AG20443 (cell line): Measurements from ENCODE around the gene LRRC23.
A peak's percentile ranks its signal among the peaks of the same experiment; 100 is the strongest.
"Not testable (repeated sequence)": the region's sequence is repeated elsewhere in the genome, so short reads cannot be mapped to it uniquely, and the experiment has no call there.

Experiments used
- DNase-seq: peaks from one replicate; pipeline ENCODE4 v3.0.0; 2012; ENCODE audit warnings: low spot score, mixed read lengths

LRRC23 gene

DNA sequence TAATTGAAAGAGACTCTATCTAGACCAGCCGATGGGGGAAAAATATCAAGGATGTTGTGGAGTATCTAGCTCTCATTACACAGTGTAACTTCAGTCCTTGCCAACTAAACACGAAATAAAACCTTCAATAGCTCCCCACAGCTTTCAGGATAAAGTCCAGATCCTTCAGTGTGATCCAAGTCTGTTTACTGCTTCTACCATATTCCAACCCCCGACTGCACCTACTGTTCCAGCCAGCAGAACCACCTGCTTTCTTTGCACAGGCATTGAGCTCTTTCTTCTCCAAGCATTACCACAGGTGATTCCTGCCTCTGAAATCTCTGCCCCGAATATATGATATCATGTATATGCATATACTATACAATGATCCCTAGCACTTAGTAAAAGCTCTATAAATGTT, 2.2 kb upstream of the LRRC23 start:
- no peak for DNase-seq

DNA sequence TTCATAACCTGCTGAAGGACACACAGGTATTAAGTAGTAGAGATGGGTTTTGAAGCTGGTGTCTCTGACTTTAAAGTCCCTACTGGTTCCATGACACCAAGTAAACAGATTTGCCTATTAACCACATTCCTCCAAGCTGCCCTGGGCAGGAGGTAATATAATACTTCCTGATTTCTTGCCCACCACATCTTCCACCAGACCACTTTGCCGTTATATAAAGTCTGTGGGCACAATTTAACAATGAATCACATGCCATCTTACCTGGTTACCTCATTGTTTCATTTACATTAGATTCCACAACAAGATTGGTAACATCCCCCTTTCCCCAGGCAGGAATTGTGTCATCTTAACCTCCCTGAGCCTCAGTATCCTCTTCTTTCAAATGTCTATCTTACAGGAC, 900 bp upstream of the LRRC23 start:
- no peak for DNase-seq

- no peak for DNase-seq
Measured at GRCh38 chr12:6905414-6906040, 905 bp downstream of the LRRC23 start.

GRCh38 chr12:6908141-6908540, 3.5 kb downstream of the LRRC23 start:
- not testable (repeated sequence) for DNase-seq

- no peak for DNase-seq
Measured at GRCh38 chr12:6909421-6910145, 5.0 kb downstream of the LRRC23 start.

DNA sequence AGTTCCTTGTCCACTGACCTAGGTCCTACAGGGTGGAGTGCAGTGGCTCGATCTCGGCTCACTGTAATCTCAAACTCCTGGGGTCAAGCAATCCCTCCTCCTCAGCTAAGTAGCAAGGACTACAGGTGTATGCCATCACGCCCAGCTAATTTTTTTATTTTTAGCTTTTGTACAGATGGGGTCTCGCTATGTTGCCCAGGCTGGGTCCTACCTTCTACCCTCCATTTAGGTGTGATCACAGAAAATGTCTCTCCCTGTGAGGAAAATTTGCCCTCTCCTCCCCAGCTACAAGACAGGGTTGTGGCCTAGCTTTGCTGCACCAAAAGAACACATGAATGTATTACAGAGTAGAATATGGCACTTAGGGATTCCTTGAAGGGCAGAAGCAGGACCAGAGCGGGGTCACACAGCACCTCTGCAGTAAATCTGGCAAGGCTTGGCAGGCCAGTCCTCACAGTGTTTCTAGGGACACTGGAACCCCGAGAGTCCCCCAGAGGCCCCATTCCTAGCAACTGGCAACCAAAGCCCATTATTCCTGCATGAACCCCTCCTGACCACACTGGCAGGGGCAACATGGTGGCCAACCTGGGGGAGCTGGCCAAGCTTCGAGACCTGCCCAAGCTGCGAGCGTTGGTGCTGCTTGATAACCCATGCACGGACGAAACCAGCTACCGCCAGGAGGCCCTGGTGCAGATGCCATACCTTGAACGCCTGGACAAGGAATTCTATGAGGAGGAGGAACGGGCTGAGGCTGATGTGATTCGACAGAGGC, 7.7 kb downstream of the LRRC23 start:
- no peak for DNase-seq

GRCh38 chr12:6914246-6914946, 9.8 kb downstream of the LRRC23 start, which contains the start of gene ENO2:
Gene ENO2, plus strand, starts transcription at chr12:6914580. Its CDS starts 1,253 bp downstream, at chr12:6915833.
- peak; percentile 92 for DNase-seq

DNA sequence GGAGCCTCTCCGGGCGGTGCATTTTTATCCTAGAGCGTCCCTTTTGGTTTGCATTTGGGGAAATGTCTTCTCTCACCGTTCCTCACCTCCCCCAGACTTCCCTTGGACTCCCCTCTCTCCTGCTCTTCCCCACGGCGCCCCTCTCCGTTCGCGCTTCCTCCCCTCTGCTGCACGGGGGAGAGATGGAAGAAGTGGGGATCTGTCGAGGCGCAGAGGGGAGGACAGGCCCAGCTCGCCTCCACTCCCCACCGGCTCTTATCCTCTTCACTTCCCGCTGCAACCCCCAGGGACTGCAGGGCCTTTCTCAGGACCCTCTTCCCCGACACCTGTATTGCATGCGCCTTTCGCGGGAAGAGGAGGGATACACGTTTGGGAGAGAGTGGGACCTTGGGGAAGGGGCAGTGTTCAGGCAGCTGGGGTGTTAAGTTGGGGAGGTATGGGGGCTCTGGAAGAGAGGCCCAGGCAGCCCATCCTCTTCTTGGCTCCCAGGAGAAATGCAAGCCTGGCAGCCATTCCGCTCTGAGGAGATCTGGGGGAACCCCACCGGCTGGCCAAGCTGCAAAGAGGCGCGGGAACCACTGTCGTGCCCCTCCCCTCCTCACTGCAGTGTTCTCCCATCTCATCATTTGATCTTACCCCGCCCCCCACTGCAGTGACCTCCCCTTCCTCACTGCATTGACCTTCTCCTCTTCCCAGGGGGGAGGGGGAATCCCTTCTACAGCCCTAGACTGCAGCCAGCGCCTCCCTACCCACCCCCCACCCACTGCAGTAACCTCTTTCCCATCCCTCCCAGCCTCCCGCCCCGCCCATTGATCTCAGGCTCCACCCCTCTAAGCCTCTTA, 10.5 kb downstream of the LRRC23 start:
- DNase-seq = no peak

DNA sequence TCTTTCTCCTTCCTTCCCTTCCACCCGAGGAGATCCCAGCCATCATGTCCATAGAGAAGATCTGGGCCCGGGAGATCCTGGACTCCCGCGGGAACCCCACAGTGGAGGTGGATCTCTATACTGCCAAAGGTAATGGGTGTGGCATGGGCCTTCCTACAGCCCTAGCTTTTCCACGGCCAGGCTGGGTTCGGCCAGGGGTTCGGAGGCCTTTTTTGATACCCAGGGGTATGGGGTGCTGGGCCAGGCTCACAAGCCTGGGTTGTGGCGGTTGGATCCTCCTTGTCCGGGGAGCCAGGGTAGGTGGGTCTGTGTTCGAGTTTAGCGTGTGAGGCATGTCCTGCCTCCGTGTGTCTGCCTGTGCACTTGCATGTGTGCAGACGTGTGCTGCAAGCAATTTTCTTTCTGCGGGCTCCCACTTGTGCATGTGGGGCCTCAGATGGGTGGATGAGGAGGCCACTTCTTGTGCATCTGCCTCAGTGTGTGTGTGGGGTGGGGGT, 11.2 kb downstream of the LRRC23 start:
- DNase-seq = no peak

- no peak for DNase-seq
Measured at GRCh38 chr12:6916426-6917200, 12.0 kb downstream of the LRRC23 start.

GRCh38 chr12:6917491-6918231, 13.0 kb downstream of the LRRC23 start:
- no peak for DNase-seq

GRCh38 chr12:6919588-6919987, 15.0 kb downstream of the LRRC23 start:
- DNase-seq = no peak

- no peak for DNase-seq
Measured at GRCh38 chr12:6921539-6921938, 16.9 kb downstream of the LRRC23 start.

DNA sequence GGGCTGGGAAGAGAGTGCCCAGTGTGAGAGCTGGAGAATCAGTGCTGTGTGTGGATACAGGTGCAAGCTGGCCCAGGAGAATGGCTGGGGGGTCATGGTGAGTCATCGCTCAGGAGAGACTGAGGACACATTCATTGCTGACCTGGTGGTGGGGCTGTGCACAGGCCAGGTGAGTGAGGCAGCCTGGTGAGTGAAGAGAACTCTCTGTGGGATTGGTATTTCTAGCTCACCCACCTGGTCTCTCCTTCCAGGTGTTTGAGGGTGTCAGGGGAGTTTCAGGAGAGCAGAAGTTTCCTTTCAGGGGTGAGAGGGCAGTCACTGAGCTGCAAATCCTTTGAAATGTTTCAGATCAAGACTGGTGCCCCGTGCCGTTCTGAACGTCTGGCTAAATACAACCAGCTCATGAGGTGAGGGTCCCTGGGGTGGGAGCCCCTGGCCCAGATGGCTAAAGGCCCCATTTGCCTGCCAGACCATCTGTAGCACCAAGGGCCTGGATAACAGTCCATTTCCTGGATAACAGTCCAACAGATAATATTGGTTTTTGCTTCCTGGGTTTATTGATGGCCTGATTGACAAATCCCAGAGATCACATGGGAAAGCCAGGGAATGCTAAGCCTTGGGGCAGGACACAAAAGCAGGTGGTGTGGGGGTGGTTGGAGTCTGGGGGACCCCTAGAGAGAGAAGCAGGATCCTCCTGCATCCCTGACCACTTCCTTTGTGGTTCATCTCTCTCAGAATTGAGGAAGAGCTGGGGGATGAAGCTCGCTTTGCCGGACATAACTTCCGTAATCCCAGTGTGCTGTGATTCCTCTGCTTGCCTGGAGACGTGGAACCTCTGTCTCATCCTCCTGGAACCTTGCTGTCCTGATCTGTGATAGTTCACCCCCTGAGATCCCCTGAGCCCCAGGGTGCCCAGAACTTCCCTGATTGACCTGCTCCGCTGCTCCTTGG, 17.6 kb downstream of the LRRC23 start:
- DNase-seq = no peak

DNA sequence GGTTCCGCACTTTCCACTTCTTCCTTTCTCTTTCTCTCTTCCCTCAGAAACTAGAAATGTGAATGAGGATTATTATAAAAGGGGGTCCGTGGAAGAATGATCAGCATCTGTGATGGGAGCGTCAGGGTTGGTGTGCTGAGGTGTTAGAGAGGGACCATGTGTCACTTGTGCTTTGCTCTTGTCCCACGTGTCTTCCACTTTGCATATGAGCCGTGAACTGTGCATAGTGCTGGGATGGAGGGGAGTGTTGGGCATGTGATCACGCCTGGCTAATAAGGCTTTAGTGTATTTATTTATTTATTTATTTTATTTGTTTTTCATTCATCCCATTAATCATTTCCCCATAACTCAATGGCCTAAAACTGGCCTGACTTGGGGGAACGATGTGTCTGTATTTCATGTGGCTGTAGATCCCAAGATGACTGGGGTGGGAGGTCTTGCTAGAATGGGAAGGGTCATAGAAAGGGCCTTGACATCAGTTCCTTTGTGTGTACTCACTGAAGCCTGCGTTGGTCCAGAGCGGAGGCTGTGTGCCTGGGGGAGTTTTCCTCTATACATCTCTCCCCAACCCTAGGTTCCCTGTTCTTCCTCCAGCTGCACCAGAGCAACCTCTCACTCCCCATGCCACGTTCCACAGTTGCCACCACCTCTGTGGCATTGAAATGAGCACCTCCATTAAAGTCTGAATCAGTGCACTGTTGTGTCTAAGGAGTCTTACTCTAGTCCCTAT, 18.5 kb downstream of the LRRC23 start:
- no peak for DNase-seq

GRCh38 chr12:6923851-6924250, 19.2 kb downstream of the LRRC23 start:
- DNase-seq = no peak

- no peak for DNase-seq
Measured at GRCh38 chr12:6925239-6925539, 20.6 kb downstream of the LRRC23 start.
